Astrocyte of the spinal cord (primary cell): ENCODE measurements around the gene PYM1.
A peak's percentile ranks its signal among the peaks of the same experiment; 100 is the strongest.

Experiments used
- DNase-seq: peaks from one replicate; pipeline ENCODE4 v3.0.0; 2011; ENCODE audit warnings: low read depth, low spot score
- H3K4me3 ChIP-seq: 2 replicates; pipeline ENCODE4 v1.5.1; 2011; ENCODE audit warnings: low read depth, mild to moderate bottlenecking, low read length, moderate library complexity
- in situ Hi-C: cut with HindIII; loops from 2 replicates; pipeline ENCODE4 v1.10.0; 2017; ENCODE audit warnings: low sequenced_read_pairs
- TF ChIP-seq, protein P1 (sequence below): IDR thresholded peaks from 2 replicates; pipeline ENCODE4 v1.5.1; 2012; ENCODE audit warnings: low read depth, mild to moderate bottlenecking, low read length, inconsistent platforms

The PYM1 gene

GRCh38 chr12:55927588-55928502 lies at the start of gene PYM1:
Gene PYM1 (minus strand): TSS chr12:55927894. CDS start chr12:55927761, 133 bp downstream.
- in situ Hi-C loops = no loop called here
- H3K4me3 ChIP-seq = peak within 1 kb of the TSS; percentile 89
- TF ChIP-seq, protein P1, sequence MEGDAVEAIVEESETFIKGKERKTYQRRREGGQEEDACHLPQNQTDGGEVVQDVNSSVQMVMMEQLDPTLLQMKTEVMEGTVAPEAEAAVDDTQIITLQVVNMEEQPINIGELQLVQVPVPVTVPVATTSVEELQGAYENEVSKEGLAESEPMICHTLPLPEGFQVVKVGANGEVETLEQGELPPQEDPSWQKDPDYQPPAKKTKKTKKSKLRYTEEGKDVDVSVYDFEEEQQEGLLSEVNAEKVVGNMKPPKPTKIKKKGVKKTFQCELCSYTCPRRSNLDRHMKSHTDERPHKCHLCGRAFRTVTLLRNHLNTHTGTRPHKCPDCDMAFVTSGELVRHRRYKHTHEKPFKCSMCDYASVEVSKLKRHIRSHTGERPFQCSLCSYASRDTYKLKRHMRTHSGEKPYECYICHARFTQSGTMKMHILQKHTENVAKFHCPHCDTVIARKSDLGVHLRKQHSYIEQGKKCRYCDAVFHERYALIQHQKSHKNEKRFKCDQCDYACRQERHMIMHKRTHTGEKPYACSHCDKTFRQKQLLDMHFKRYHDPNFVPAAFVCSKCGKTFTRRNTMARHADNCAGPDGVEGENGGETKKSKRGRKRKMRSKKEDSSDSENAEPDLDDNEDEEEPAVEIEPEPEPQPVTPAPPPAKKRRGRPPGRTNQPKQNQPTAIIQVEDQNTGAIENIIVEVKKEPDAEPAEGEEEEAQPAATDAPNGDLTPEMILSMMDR = no peak
- DNase-seq = peak; percentile 57

- in situ Hi-C loops = no loop called here
- H3K4me3 ChIP-seq = peak overlapping the region; percentile 99
- DNase-seq = peak; percentile 46
- TF ChIP-seq, protein P1 = no peak
These were observed 46.6 kb upstream of the PYM1 start for GRCh38 chr12:55974308-55974730.

DNA sequence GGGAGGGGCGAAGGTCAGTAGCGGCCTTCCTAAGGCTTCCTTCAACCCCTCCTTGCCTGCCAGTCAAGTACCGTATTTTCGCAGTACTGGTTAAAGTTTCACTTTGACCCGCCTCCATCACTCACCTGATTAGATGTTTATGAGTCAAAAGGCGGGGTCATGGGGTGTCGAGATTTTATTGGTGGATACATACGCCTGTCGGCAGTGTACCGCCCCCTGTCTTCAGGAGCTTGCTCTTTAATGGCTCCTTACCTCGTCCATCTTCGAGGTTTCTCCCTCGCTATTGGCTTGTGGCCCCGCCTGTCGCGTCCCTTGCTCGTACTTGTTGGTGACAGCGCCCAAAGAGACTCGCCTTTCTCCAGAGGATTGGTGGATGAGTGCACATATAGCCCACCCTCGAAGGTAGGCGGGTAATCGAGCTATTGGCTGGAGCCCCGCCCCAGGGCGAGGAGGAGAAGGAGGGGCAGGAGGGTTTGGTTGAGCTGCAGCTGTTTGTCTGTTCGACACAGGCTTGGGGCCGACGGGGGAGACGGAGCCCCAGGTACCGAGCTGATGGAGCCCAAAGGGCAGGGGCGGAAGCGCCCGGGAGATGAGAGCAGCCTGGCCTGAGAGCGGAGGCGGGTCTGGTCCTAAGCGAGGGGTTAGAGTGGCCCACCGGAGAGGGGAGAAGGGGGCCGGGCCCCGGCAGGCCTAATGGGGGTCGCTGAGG lies 46.1 kb upstream of the PYM1 start, which contains the start of gene RAB5B:
RAB5B (plus strand) TSS at position 480 of the 709 bp plus-strand sequence. CDS start 12,883 bp downstream, outside the sequence.
- H3K4me3 ChIP-seq = peak within 1 kb of the TSS; percentile 99
- DNase-seq = peak; percentile 100
- TF ChIP-seq, protein P1 = no peak
- in situ Hi-C loops = no loop called here

DNA sequence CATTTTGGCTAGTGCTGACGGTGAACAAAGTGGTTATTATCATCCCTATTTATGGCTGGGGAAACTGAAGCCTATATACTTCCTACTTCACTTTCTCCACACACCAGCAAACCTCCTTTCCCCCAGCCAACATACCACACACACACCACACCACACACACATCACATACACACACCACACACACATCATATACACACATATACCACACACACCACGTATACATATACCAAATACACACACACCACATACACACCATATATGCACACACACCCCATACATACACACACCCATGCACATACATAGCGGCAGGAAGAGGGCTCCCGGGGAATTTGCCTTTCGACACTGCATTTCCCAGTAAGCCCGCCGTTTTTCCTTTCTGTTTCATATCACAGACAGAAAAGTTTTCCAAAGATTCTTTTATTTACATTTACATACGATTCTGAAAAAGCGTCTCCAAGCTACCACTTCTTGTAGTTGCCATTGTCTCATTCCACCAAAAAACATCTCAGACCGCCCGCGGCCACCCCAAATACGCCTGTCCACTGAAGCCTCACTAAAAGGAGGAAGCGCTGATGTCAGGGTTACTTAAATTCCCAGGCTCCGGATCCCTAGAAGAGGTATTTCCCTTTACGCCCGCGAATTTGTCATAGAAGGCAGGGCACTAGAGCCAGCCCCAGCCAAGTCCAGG lies 45.4 kb upstream of the PYM1 start:
- H3K4me3 ChIP-seq = peak overlapping the region; percentile 68
- DNase-seq = no peak
- TF ChIP-seq, protein P1 = no peak
- in situ Hi-C loops = no loop called here

DNA sequence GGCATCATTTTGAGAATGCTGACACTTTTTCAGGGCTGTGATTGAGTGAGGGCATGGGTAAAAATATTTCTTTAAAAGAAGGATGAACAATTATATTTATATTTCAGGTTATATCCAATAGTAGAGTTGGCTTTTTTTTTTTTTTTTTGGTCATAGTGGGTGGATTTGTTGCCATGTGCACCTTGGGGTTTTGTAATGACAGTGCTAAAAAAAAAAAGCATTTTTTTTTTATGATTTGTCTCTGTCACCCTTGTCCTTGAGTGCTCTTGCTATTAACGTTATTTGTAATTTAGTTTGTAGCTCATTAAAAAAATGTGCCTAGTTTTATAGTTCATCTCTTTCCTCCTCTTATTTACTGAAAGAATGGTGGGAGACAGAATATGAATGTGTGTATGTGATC lies 44.8 kb upstream of the PYM1 start:
- no peak for DNase-seq
- TF ChIP-seq, protein P1 = no peak
- H3K4me3 ChIP-seq = peak overlapping the region; percentile 68
- in situ Hi-C loops = no loop called here

DNA sequence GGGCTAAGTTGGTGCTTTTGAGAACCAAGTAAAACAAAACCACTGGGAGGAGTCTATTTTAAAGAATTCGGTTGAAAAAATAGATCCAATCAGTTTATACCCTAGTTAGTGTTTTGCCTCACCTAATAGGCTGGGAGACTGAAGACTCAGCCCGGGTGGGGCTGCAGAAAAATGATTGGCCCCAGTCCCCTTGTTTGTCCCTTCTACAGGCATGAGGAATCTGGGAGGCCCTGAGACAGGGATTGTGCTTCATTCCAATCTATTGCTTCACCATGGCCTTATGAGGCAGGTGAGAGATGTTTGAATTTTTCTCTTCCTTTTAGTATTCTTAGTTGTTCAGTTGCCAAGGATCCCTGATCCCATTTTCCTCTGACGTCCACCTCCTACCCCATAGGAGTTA lies 44.3 kb upstream of the PYM1 start:
- in situ Hi-C loops = no loop called here
- no peak overlapping the region for H3K4me3 ChIP-seq
- TF ChIP-seq, protein P1 = no peak
- peak; percentile 36 for DNase-seq
